Subcutaneous adipose tissue (tissue), 4 donors: ENCODE data around the gene KCNAB3. TPM values are rescaled to one million over a fixed set of nuclear protein-coding genes. Genes with fewer than 3 reads are reported as not detected.

Experiments used
- CTCF ChIP-seq: fragments of 450-650 bp; IDR thresholded peaks from one replicate; pipeline ENCODE4 v1.5.1; 2016; ENCODE audit warnings: low read depth, mild to moderate bottlenecking, control low read depth, antibody characterized with exemption, moderate library complexity
- total RNA-seq, 4 donors: library from RNA; depleted of rRNA; stranded (reverse); fragments of >200 nt; gene quantifications; one replicate each; pipeline ENCODE4 v1.1.0, GENCODE V29; 2016

The KCNAB3 gene
- total RNA-seq, 4 donors from 2014 or later, result 0.44 to 2.8 (median 0.51) TPM; not detected in 1

GRCh38 chr17:7947651-7948050 is 18.0 kb upstream of the KCNAB3 start:
- no peak for TF ChIP-seq CTCF

GRCh38 chr17:7946441-7946840 is 16.8 kb upstream of the KCNAB3 start:
- no peak for TF ChIP-seq CTCF

GRCh38 chr17:7945651-7946050 is 16.0 kb upstream of the KCNAB3 start:
- TF ChIP-seq CTCF, result no peak

GRCh38 chr17:7944326-7944725 is 14.7 kb upstream of the KCNAB3 start:
- no peak for TF ChIP-seq CTCF

- TF ChIP-seq CTCF, result no peak
These were observed 13.6 kb upstream of the KCNAB3 start for GRCh38 chr17:7943291-7943690.

- no peak for TF ChIP-seq CTCF
These were observed 11.1 kb upstream of the KCNAB3 start for GRCh38 chr17:7940743-7941142.

GRCh38 chr17:7940034-7940433 is 10.4 kb upstream of the KCNAB3 start:
- TF ChIP-seq CTCF, result no peak

GRCh38 chr17:7935859-7936258 is 6.2 kb upstream of the KCNAB3 start:
- TF ChIP-seq CTCF, result no peak
